ENCODE measurements around the gene SARNP.
"Not testable (repeated sequence)": the region's sequence is repeated elsewhere in the genome, so short reads cannot be mapped to it uniquely, and the experiment has no call there.

SARNP gene

DNA sequence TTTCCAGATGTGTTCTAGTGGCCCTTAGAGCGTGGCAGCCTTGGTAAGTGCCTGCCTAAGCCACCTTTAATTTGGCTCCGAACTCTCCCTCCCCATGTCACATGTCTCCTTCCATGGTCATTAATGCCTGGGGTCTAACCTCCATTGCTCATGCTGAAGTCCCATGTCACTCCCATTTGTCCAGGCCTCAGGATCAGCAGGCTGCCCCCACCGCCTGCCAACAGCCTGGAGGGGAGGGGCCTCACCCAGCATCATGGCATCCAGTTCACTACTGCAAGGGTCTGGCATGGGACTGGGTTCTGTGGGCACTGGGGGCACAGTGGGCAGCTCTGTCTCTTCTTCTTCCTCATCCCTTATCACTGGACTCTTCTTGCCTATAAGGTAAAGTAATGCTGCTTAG is 20.8 kb upstream of the SARNP start:
- no peak for DNase-seq

- not testable (repeated sequence) for DNase-seq
Measured at GRCh38 chr12:55834400-55834799, 16.9 kb upstream of the SARNP start.

GRCh38 chr12:55833056-55833455 is 15.5 kb upstream of the SARNP start:
- no peak for DNase-seq

GRCh38 chr12:55831447-55831815 is 13.9 kb upstream of the SARNP start:
- DNase-seq, result no peak

GRCh38 chr12:55830601-55831446 is 13.3 kb upstream of the SARNP start:
- peak; percentile 58 for DNase-seq

DNA sequence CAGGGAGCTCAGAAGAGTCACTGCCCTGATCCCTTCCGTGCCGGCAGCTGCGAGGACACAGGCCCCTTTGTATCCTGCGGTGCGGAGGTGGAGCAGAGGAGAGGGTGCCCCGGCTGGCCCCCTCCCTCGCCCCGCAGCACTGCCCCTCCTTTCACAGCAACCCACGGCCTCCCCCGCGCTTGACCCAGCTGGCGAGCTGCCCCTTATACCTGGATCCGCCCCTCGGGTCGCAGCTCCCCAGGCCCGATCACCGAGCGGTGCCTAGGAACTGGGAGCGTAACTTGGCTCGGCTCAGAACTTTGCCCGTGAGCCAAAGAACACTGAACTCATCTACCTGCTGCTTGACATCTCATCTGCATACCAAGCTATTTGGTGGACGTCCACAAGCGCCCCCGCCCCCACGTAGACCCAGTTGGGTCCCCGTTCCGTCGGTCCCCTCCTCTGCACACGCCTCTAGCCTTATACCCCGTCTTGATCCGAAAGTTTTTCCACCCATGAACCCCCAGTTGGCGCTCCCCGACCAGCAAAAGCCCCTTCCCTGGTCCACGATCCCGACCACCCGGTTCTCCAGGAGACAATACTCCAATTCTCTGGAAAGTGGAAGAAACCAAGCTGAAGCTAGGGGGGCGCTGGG is 12.6 kb upstream of the SARNP start:
- peak; percentile 22 for DNase-seq

DNA sequence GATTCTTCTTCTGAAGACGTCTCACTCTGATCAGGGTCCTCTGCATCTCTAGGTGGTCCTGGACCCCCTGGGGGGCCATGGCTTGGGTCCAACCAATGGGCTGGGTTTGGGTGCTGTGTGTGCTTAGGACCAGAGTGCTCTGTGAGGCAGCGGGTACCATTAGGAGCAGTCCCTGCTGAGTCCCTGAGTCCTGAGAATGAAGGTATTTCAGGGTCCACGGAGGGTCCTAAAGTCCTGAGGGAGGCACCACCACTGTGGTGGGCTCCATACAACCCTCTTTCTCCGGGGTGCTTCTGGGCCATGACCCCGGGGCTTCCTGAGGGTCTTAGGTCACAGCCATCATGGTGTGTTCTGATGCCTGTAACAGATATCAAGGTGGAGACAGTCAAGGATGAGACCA is 10.8 kb upstream of the SARNP start:
- DNase-seq, result no peak

- no peak for DNase-seq
Measured at GRCh38 chr12:55827806-55828205, 10.3 kb upstream of the SARNP start.

GRCh38 chr12:55824726-55825125 is 7.2 kb upstream of the SARNP start:
- DNase-seq, result no peak

- no peak for DNase-seq
Measured at GRCh38 chr12:55823419-55823818, 5.9 kb upstream of the SARNP start.

GRCh38 chr12:55822228-55822627 is 4.7 kb upstream of the SARNP start:
- no peak for DNase-seq

GRCh38 chr12:55820679-55821078 is 3.2 kb upstream of the SARNP start:
- DNase-seq, result no peak

GRCh38 chr12:55818886-55819285 is 1.4 kb upstream of the SARNP start:
- DNase-seq, result no peak

GRCh38 chr12:55818140-55818728 is 710 bp upstream of the SARNP start:
- DNase-seq, result no peak

DNA sequence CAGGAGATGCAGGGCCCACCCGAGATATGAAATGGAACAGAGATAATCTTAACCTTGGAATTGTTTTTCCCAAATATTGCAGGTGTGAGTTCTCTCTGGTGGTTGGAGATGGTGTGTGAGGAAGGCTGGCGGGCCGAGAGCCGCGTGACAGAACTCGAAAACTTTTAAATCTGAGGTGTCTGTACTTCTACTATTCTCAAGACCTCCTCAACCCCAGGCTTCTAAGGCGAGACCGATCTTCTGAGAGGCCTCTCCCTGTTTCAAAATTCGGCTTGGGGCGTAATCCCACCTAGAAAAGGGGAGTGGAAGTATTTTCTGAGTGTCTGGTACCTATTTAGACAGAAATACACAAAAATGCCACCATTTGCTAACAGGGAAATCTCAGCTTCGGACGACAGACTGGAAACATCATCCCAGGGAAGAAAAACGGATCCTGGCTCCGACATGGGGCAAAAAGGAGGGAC is 611 bp downstream of the SARNP start:
- peak; percentile 21 for DNase-seq

GRCh38 chr12:55815473-55815872 is 2.1 kb downstream of the SARNP start:
- no peak for DNase-seq

DNA sequence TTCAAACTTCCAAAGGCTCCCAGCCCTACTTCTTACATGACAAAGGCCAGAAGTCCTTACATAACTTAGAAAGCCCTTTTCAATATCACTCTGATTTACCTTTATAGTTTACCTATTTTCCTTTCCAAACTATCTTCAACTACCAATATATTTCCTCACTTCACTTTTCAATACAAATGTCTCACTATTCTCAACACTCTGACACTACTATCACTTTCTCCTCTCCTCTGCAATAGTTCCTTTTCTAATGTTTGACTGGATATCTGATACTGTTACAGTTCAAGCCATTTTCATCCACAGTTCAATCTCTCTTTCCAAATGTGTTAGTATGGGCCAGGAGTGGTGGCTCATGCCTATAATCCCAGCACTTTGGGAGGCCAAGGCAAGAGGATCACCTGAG is 3.3 kb downstream of the SARNP start:
- no peak for DNase-seq

DNA sequence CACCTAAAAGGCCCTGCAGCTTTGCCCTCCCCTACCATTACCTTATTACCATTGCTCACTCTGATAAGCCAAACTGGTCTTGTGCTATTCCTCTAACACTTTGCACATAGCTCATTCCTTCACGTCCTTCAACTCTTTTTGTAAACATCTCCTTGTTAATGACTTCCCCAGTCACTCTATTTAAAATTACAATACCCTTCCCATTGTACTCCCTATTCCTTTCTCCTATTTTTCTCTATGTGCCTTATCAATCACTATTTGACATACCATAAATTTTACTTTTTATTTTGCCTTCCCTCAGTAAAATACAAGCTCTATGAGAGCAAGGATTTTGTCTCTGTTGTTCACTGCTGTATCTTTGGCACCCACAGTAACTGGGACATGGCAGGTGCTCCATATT is 5.4 kb downstream of the SARNP start:
- no peak for DNase-seq

- no peak for DNase-seq
Measured at GRCh38 chr12:55809274-55809673, 8.2 kb downstream of the SARNP start.

- DNase-seq, result no peak
Measured at GRCh38 chr12:55806982-55807381, 10.5 kb downstream of the SARNP start.

- no peak for DNase-seq
Measured at GRCh38 chr12:55797550-55797949, 20.0 kb downstream of the SARNP start.

DNA sequence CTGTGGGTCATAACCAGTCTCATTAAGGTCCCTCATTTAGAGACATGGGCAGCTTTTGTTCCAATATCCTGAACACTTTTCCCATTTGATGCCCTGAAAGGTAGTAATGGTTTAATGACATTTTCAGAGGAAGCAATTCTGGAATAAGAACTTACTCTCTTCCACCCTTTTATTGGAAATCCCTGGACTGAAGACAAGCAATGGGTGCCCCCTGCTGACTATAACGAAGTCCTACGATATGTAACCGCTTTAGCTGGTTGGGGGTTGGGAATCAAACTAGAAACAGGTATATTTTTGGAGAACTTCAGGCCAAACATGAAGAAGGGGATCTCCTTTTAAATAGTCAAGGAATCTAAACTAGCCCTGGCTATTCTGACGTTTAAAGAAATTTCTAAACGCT is 20.5 kb downstream of the SARNP start:
- peak; percentile 18 for DNase-seq

DNA sequence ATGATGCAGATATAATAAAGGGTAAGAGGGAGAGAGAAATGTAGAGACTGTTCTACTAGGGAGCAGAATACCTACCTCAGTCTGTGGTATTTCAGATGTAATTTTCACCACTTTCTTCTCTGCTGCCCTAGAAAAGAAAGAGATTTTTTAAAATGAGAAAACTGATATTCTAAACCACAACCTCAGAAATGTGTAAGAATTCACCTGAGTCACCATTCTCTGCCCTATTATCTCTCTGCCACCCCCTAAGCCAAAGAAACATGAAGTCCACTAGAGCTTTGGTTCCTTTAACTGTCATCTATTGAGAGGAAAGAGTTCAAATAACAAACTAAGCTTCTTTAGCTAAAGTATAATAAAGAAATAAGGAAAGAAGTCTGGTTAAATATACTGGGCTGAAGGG is 21.6 kb downstream of the SARNP start:
- DNase-seq, result no peak

GRCh38 chr12:55789893-55790292 is 27.6 kb downstream of the SARNP start:
- no peak for DNase-seq
